Erythroblast (primary cell): Measurements from ENCODE around the gene CTBP2.

Experiments
- GATA1 ChIP-seq: IDR thresholded peaks from 2 replicates; pipeline ENCODE4 v1.6.1; 2011; ENCODE audit warnings: low read depth, mild to moderate bottlenecking, control low read depth, low read length, moderate library complexity
- POLR2A ChIP-seq: IDR thresholded peaks from 2 replicates; pipeline ENCODE4 v1.6.1; 2011; ENCODE audit warnings: mild to moderate bottlenecking, low read length

- TF ChIP-seq POLR2A: no peak
- no peak for TF ChIP-seq GATA1
Observed at GRCh38 chr10:125034675-125035074, 125.7 kb downstream of the CTBP2 start.
